T-helper 22 cell (primary cell): Measurements from ENCODE around the gene METTL6.
"Not testable (repeated sequence)": the region's sequence is repeated elsewhere in the genome, so short reads cannot be mapped to it uniquely, and the experiment has no call there.

ENCODE experiments used
- DNase-seq: peaks from one replicate; pipeline ENCODE4 v3.0.0-alpha.2; 2020; ENCODE audit warnings: low read depth

The METTL6 gene

GRCh38 chr3:15364078-15364477, 63.3 kb downstream of the METTL6 start:
- not testable (repeated sequence) for DNase-seq

DNA sequence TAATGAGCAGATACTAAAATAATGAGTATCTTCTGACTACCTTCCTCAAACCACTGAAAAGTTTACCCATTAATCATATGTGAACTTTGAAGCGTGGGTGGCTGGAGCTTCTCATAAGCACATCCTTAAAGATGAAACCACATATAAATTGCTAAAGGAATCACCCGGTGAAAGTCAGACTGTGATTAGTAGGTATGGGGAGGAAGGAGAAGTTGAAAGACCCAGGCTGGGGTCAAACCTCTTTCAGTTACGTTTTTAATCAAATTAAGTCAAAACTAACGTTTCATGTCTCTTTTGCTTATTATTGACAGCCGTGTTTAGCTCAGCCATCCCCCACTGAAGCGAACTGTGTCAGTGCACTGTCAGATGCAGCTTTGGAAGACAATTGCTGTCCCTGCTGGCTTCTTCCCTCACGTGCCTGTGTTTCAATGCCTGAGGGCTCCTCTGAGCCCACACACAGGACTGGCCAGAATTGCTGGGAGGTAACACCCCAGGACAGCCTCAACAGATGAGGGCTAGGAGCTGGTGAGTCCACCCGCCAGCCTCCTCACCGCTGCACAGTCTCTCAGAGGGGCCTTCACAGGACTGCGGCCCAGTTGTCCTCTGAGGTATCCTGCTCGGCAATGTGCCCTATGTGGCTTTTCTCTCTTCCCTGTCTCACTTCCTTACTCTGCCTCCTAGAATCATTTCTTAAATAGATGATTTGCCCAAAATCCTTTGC, 65.7 kb downstream of the METTL6 start:
- DNase-seq, result no peak

- DNase-seq, result no peak
Measured at GRCh38 chr3:15360788-15361493, 66.4 kb downstream of the METTL6 start.
